OCI-LY7 (cell line): ENCODE measurements around the gene ROBO2. TPM values are rescaled to one million over a fixed set of nuclear protein-coding genes. Genes with fewer than 3 reads are reported as not detected.

Source experiments
- BruUV-seq: library from RNA; stranded (reverse); fragments of 400-500 nt; replicated peaks from 2 replicates; lab custom pipeline; 2021; lab: Mats Ljungman, UMichigan
- CTCF ChIA-PET: fragments of 300-600 bp; sonication (Branson Sonifier 250); formaldehyde crosslinking; loops from one replicate; lab custom pipeline; 2022; ENCODE audit warnings: antibody characterized with exemption; ENCODE audit not compliant: unreplicated experiment; lab: Charles Lee
- POLR2A ChIA-PET: fragments of 300-600 bp; sonication (Branson Sonifier 250); formaldehyde crosslinking; loops from one replicate; lab custom pipeline; 2022; ENCODE audit warnings: antibody characterized with exemption; lab: Charles Lee
- DNase-seq: peaks from one replicate; pipeline ENCODE4 v3.0.0-alpha.2; 2015; ENCODE audit warnings: low spot score
- H2AFZ ChIP-seq: fragments of 200-600 bp; sonication (generic), shearing (Covaris generic); 2 replicates; pipeline ENCODE4 v1.6.1; 2014; ENCODE audit warnings: mild to moderate bottlenecking, antibody characterized with exemption, low read length, moderate library complexity
- H3K27ac ChIP-seq: fragments of 200-600 bp; sonication (generic); 2 replicates; pipeline ENCODE4 v1.5.1; 2014; ENCODE audit warnings: mixed run types, low read depth, mild to moderate bottlenecking, moderate library complexity, low read length, inconsistent platforms; ENCODE audit not compliant: poor library complexity, severe bottlenecking
- H3K36me3 ChIP-seq: fragments of 200-600 bp; sonication (generic); 2 replicates; pipeline ENCODE4 v1.6.1; 2014; ENCODE audit warnings: mild to moderate bottlenecking, antibody characterized with exemption, low read length, moderate library complexity, mixed read lengths; ENCODE audit not compliant: insufficient read depth
- H3K4me1 ChIP-seq: fragments of 200-600 bp; sonication (generic); 2 replicates; pipeline ENCODE4 v1.5.1; 2014; ENCODE audit warnings: mild to moderate bottlenecking, low read length; ENCODE audit not compliant: insufficient read depth, poor library complexity, severe bottlenecking
- H3K4me2 ChIP-seq: fragments of 200-600 bp; sonication (generic); 2 replicates; pipeline ENCODE4 v1.6.1; 2014; ENCODE audit warnings: mild to moderate bottlenecking, low read length
- H3K4me3 ChIP-seq: fragments of 200-600 bp; sonication (generic); 2 replicates; pipeline ENCODE4 v1.5.1; 2014; ENCODE audit warnings: mild to moderate bottlenecking, low read depth, low read length; ENCODE audit not compliant: poor library complexity, severe bottlenecking
- H3K79me2 ChIP-seq: fragments of 200-600 bp; sonication (generic); 2 replicates; pipeline ENCODE4 v1.6.1; 2016; ENCODE audit warnings: low read depth, mild to moderate bottlenecking, low read length, moderate library complexity, mixed read lengths; ENCODE audit not compliant: insufficient read depth
- H3K9me2 ChIP-seq: fragments of 200-600 bp; sonication (generic); 2 replicates; pipeline ENCODE4 v1.6.1; 2016; ENCODE audit warnings: mild to moderate bottlenecking, low read length, mixed read lengths; ENCODE audit not compliant: insufficient read depth
- H3K9me3 ChIP-seq: fragments of 200-600 bp; sonication (generic); 2 replicates; pipeline ENCODE4 v1.6.1; 2014; ENCODE audit warnings: mild to moderate bottlenecking, mixed run types, low read length, mixed read lengths
- H4K20me1 ChIP-seq: fragments of 200-600 bp; sonication (generic); 2 replicates; pipeline ENCODE4 v1.6.1; 2014; ENCODE audit warnings: mild to moderate bottlenecking, antibody characterized with exemption, low read length, moderate library complexity, mixed read lengths; ENCODE audit not compliant: insufficient read depth
- EZH2phosphoT487 ChIP-seq: fragments of 200-600 bp; sonication (generic); IDR thresholded peaks from 2 replicates; pipeline ENCODE4 v1.6.1; 2018; ENCODE audit warnings: low read depth, borderline replicate concordance, mild to moderate bottlenecking, mixed run types, antibody characterized with exemption, low read length, moderate library complexity, mixed read lengths
- intact Hi-C: fragments of 100-400 bp; cut with micrococcal nuclease; formaldehyde crosslinking; loops from one replicate; pipeline ENCODE4 v1.10.0; 2022; ENCODE audit not compliant: unreplicated experiment
- total RNA-seq, 2 experiments: library from RNA; depleted of rRNA in 1 of 2; stranded (reverse); fragments of >200 nt in 1 of 2; shearing (Covaris generic) in 1 of 2; gene quantifications; 2 replicates each; pipeline ENCODE4 v1.2.3, GENCODE V29; 2014 to 2022
- TF ChIP-seq, protein P1 (sequence below): fragments of 200-600 bp; sonication (generic); conservative IDR thresholded peaks from 2 replicates; pipeline ENCODE4 v1.5.1; 2014; ENCODE audit warnings: mild to moderate bottlenecking, antibody characterized with exemption, low read length, moderate library complexity, mixed read lengths

Gene ROBO2
- total RNA-seq, 2 experiments from 2014 or later = 0.06 to 4.8 TPM

DNA sequence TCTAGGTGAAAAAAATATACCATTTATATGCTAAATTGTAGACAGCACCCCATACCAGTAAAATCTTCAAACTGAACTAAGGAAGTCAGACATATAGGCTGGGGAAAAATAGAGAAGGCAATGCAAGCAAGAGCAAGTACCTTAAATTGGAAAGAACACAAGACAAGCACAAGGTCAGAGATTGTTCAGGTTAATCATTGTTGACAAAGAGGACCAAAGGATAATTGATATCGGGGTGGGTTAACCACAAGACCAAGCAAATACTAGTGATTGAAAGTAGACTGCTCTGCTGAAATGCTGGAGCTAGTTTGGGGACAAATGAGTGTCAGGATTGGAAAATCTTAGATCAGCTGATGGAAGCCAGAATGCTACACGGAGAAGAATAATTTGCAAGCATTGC, 499.8 kb downstream of the ROBO2 start:
- Histone ChIP-seq H3K4me1 (no peaks in the 10 kb centered on the region), H4K20me1 (no peaks in the 10 kb centered on the region), H3K79me2 (no peaks in the 10 kb centered on the region), H3K4me3 (no peak overlapping the region), H3K4me2 (no peak overlapping the region), H3K9me3 (no peaks in the 10 kb centered on the region), H2AFZ (no peak overlapping the region), H3K36me3 (no peaks in the 10 kb centered on the region), H3K27ac (no peak overlapping the region), H3K9me2 (no peaks in the 10 kb centered on the region)
- DNase-seq = no peak
- no TSS peak for BruUV-seq
- TF ChIP-seq, protein P1, sequence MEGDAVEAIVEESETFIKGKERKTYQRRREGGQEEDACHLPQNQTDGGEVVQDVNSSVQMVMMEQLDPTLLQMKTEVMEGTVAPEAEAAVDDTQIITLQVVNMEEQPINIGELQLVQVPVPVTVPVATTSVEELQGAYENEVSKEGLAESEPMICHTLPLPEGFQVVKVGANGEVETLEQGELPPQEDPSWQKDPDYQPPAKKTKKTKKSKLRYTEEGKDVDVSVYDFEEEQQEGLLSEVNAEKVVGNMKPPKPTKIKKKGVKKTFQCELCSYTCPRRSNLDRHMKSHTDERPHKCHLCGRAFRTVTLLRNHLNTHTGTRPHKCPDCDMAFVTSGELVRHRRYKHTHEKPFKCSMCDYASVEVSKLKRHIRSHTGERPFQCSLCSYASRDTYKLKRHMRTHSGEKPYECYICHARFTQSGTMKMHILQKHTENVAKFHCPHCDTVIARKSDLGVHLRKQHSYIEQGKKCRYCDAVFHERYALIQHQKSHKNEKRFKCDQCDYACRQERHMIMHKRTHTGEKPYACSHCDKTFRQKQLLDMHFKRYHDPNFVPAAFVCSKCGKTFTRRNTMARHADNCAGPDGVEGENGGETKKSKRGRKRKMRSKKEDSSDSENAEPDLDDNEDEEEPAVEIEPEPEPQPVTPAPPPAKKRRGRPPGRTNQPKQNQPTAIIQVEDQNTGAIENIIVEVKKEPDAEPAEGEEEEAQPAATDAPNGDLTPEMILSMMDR = no peak
- TF ChIP-seq EZH2phosphoT487 = no peak
- CTCF ChIA-PET = no interaction called here
- intact Hi-C loops = no loop called here
- POLR2A ChIA-PET = no interaction called here

DNA sequence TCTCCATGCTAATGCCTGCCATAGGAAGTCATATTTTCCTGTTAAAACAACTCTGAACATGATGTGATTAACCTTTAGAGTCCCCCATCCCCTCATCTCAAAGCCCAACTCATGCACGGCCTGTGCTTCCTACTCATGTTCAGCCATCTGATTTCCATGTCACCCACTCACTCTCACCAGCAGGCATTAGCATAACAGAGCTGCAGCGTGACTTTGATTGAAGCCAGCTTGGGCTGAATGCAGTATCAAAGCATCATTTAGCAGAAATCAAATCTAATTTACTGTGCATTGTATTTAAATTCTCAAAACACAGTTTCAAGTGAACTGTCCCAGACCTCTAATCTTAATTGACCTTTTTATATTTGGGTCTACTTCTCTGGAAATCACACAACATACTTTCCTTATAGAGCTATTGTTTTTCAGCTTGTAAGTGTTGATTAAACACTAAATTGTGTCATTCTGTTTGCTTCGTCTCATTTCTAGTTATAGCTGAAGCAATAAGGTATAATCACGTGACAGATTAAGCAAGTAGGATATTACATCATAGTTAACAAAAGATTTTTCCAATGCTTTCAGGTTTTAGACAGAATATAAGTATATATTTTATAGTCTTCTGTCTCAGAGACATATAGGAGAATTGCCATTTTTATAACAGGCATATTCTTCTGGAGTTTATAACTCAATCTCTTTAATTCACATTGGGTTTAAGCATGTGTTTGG, 501.5 kb downstream of the ROBO2 start:
- intact Hi-C loops = no loop called here
- no peak for DNase-seq
- no peak for TF ChIP-seq EZH2phosphoT487
- TF ChIP-seq, protein P1 = no peak
- no peak overlapping the region for H3K27ac ChIP-seq
- H3K4me3 ChIP-seq = no peak overlapping the region
- H3K9me3 ChIP-seq = no peaks in the 10 kb centered on the region
- no peak overlapping the region for H2AFZ ChIP-seq
- H3K36me3 ChIP-seq = no peaks in the 10 kb centered on the region
- H4K20me1 ChIP-seq = no peaks in the 10 kb centered on the region
- ChIA-PET POLR2A (interaction anchor here (0.6 kb wide), 1 partner anchor 201 kb away, joined by 3 read pairs; no protein-coding TSS in a partner anchor), CTCF (no interaction called here)
- no peaks in the 10 kb centered on the region for H3K9me2 ChIP-seq
- H3K4me1 ChIP-seq = no peaks in the 10 kb centered on the region
- H3K79me2 ChIP-seq = no peaks in the 10 kb centered on the region
- no peak overlapping the region for H3K4me2 ChIP-seq
- BruUV-seq = no TSS peak

DNA sequence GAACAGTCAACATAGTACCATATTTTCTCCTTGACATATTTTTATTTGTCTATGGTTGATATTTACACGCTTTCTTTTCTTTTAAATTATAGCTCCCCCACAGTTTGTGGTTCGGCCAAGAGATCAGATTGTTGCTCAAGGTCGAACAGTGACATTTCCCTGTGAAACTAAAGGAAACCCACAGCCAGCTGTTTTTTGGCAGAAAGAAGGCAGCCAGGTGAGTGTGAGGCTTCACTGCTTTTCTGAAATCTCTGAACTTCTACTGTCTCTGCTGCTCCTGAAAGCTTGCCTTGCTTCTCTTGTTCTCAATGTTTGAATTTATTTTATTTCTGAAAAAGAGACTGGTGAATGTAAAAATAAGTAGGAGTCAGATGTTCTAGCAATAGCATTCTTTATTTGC, 506.3 kb downstream of the ROBO2 start:
- POLR2A ChIA-PET = no interaction called here

More for the DNA sequence above, 506.3 kb downstream of the ROBO2 start:
- no TSS peak for BruUV-seq
- no peaks in the 10 kb centered on the region for H4K20me1 ChIP-seq
- no peak for TF ChIP-seq EZH2phosphoT487
- TF ChIP-seq, protein P1 = no peak
- no peak overlapping the region for H2AFZ ChIP-seq
- CTCF ChIA-PET = no interaction called here
- no peak overlapping the region for H3K4me3 ChIP-seq
- intact Hi-C loops = no loop called here
- H3K79me2 ChIP-seq = no peaks in the 10 kb centered on the region
- DNase-seq = no peak
- H3K27ac ChIP-seq = no peak overlapping the region
- no peaks in the 10 kb centered on the region for H3K36me3 ChIP-seq
- H3K4me2 ChIP-seq = no peak overlapping the region
- H3K9me3 ChIP-seq = no peaks in the 10 kb centered on the region
- no peaks in the 10 kb centered on the region for H3K9me2 ChIP-seq
- H3K4me1 ChIP-seq = no peaks in the 10 kb centered on the region
